Stimulated activated CD4-positive, alpha-beta T cell treated with anti-CD3 and anti-CD28 coated beads, TNF-alpha, amount 100 ng/mL, for 1 hour (primary cell): ENCODE data around the gene HTR3A.

Experiments
- DNase-seq, 3 donors: peaks; one replicate each; pipeline ENCODE4 v3.0.0-alpha.2; 2020; ENCODE audit warnings: low read depth in 3 of 3, low spot score in 1 of 3

The HTR3A gene

DNA sequence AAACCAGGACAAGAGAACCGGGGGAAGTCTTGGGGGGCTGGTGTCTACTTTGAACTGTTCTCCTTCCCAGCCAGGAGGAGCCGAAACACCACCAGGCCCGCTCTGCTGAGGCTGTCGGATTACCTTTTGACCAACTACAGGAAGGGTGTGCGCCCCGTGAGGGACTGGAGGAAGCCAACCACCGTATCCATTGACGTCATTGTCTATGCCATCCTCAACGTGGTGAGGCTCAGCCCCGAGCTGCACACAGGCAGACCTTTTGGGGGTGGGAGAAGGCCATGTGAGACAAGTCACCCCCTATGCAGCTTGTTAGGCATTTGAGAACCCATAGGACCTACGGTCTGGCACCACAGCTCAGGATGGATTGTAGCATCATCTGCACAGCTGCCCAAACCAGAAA is 2.8 kb downstream of the HTR3A start:
- no peak for DNase-seq

DNA sequence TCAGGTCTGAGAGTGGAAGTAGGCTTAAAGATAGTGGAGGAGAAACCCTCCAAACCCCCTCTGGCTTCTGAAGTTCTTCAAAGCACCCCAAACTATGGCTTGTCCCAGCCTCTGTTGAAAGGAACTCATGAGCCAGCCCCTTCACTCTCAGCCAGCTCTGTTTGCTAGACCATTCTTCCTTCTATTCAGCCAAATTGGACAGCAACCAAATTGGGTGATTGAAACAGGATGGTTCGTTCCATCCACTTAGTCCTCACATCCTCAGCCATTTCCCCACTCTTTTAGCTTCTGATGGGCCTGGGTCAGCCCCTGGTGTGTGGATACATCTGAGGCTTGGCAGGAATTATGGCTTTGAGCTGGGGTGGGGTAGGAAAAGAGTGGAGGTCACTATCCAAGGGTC is 4.5 kb downstream of the HTR3A start:
- no peak for DNase-seq

DNA sequence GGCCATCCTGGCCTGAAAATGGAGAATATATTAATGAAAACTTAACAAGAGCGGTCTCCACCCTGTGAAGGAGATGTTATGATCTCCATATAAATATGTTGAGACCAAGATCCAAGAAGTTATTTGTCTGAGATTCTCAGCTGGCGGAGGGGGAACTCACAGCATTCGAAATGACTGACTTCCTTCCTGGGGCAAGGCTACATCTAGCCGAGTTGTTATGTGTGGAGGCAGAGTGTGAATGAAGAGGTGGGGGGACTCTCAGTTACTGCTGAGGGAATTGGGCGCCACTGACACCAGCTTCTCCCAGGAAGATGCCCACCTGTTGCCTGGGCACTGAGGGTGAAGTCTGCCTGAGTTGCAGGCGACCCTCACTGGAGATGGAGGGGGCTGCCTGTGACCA is 5.9 kb downstream of the HTR3A start:
- no peak for DNase-seq

DNA sequence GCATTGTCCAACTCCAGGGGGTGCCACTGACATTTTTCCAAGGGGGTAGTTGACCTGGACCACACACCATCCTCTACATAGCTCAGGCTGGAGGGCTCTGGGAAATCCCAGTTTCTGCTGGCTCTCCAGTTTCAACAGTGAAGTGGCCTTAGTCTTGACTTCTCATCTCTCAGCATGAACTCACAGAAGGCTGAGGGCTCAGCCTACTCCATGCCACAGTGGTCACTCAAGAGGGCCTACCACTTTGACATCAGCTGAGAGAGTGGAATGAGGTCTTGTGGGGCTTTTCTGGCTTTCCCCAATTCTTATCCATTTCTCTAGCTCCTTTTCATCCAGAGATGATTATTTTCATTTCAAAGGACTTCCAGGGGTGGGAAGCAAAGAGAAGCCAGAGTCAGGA is 7.4 kb downstream of the HTR3A start:
- no peak for DNase-seq

GRCh38 chr11:113984781-113985180 is 9.9 kb downstream of the HTR3A start:
- no peak for DNase-seq

- DNase-seq = no peak
Measured at GRCh38 chr11:113985906-113986305, 11.0 kb downstream of the HTR3A start.

DNA sequence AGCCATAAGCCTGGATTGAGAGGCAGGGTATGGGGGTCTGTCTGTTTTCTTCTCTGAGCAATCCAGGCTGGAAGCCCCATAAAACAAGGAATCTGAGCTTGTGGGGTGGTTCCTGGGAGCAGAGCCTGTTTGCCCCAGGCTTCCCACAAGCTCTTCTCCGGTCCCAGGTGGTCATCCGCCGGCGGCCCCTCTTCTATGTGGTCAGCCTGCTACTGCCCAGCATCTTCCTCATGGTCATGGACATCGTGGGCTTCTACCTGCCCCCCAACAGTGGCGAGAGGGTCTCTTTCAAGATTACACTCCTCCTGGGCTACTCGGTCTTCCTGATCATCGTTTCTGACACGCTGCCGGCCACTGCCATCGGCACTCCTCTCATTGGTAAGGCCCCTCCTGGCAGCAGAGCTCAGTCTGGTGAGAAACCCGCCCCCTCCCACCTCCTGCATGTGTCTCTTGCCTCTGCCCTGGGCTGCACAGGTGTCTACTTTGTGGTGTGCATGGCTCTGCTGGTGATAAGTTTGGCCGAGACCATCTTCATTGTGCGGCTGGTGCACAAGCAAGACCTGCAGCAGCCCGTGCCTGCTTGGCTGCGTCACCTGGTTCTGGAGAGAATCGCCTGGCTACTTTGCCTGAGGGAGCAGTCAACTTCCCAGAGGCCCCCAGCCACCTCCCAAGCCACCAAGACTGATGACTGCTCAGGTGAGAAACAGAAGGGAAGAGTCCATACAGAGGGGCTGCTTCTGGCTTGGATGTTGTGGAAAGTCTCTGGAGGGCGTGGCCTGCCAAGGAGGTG is 11.6 kb downstream of the HTR3A start:
- no peak for DNase-seq

DNA sequence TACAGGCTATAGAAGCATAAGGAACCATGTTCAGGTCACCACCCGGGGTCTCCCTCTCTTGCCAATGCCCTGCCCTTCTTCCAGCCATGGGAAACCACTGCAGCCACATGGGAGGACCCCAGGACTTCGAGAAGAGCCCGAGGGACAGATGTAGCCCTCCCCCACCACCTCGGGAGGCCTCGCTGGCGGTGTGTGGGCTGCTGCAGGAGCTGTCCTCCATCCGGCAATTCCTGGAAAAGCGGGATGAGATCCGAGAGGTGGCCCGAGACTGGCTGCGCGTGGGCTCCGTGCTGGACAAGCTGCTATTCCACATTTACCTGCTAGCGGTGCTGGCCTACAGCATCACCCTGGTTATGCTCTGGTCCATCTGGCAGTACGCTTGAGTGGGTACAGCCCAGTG is 14.5 kb downstream of the HTR3A start:
- DNase-seq = no peak

DNA sequence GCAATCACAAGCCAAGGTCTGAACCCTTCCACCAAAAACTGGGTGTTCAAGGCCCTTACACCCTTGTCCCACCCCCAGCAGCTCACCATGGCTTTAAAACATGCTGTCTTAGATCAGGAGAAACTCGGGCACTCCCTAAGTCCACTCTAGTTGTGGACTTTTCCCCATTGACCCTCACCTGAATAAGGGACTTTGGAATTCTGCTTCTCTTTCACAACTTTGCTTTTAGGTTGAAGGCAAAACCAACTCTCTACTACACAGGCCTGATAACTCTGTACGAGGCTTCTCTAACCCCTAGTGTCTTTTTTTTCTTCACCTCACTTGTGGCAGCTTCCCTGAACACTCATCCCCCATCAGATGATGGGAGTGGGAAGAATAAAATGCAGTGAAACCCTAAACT is 15.0 kb downstream of the HTR3A start:
- DNase-seq = no peak

DNA sequence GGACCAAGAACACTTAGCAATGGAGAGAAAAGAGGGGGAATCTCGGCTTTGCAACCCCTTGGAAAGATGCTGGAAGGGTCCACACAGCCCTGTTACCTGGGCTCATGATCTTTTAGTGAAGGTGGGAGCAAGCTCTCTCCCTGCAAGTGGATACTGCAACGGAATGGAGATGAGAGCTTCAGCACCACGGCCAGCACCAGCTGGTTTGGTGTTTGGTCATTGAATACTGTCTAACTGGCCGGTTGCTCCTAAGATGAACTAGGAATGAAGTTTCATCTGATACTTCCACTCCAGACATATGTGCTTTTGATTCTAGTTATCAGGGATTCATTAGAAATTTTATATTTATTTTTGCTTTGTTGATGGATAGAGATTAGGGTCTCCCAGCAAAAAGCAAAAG is 16.3 kb downstream of the HTR3A start:
- no peak for DNase-seq

GRCh38 chr11:113991718-113992458 is 17.0 kb downstream of the HTR3A start:
- no peak for DNase-seq

GRCh38 chr11:113992459-113993110 is 17.7 kb downstream of the HTR3A start:
- DNase-seq = no peak

- DNase-seq = peak in 2 of 3 donors; percentile 5 to 27
Measured at GRCh38 chr11:113994077-113994954, 19.4 kb downstream of the HTR3A start.

- DNase-seq = no peak
Measured at GRCh38 chr11:113997473-113997872, 22.6 kb downstream of the HTR3A start.

- DNase-seq = no peak
Measured at GRCh38 chr11:113998574-113998973, 23.7 kb downstream of the HTR3A start.

GRCh38 chr11:114000526-114000925 is 25.6 kb downstream of the HTR3A start:
- no peak for DNase-seq

DNA sequence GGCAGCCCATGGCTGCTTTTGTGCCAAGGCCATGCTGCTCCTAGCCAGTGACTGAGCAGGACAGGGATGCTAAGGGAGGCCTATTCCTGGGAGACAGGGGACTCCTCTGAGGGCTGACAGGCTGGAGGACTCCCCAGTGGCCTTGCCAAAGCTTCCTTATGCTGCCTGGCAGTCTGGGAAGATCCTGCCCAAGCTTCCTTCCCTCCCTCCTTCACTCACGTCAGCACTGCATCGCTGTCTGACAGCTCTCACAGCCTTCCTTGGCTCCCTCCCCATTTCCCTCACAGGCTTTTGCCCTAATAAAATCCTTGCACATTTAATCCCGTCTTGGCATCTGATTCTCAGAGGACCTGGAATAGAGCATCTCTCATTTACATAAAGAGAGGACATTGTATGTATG is 26.5 kb downstream of the HTR3A start:
- DNase-seq = no peak

DNA sequence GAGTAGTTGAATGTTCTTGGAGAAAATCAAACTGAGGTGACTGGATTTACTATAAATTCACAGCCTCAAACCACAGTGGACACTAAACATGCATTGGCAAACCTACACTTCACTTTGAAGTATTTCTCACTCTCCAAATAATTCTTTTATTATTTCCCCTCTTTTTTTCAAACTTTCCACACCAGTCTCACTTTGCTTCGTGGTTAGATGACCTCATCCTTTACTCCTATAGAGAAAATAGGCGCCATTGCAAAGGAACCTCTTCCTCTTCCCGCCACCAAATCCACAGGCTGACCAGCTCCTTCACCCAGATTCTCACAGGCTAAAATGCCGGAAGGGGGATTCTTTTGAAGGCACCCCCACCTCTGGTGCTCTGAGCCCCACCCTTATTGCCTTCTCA is 33.4 kb downstream of the HTR3A start:
- DNase-seq = no peak

- no peak for DNase-seq
Measured at GRCh38 chr11:114010931-114011330, 36.0 kb downstream of the HTR3A start.

GRCh38 chr11:114011443-114011842 is 36.5 kb downstream of the HTR3A start:
- no peak for DNase-seq

GRCh38 chr11:114015117-114015516 is 40.2 kb downstream of the HTR3A start:
- DNase-seq = no peak
